HG03442 (cell line): ENCODE results near the gene NABP1.
"Not testable (repeated sequence)": the region's sequence is repeated elsewhere in the genome, so short reads cannot be mapped to it uniquely, and the experiment has no call there.

Experiments
- ATAC-seq: cut with Tn5 transposase; IDR thresholded peaks from one replicate; pipeline ENCODE4 v1.9.1; 2021; ENCODE audit warnings: mild to moderate bottlenecking, moderate library complexity; ENCODE audit not compliant: unreplicated experiment

NABP1 gene

GRCh38 chr2:191677646-191678436 lies at the start of gene NABP1:
Gene NABP1 (plus strand): TSS chr2:191678136. CDS start chr2:191678615, 479 bp downstream.
- ATAC-seq: peak; percentile 61

GRCh38 chr2:191629001-191629453 lies 48.9 kb upstream of the NABP1 start:
- no peak for ATAC-seq

- ATAC-seq: no peak
Measured at GRCh38 chr2:191629976-191630712, 47.8 kb upstream of the NABP1 start.

GRCh38 chr2:191631754-191632153 lies 46.2 kb upstream of the NABP1 start:
- ATAC-seq: no peak

- no peak for ATAC-seq
Measured at GRCh38 chr2:191632426-191632825, 45.5 kb upstream of the NABP1 start.

- ATAC-seq: no peak
Measured at GRCh38 chr2:191634791-191635190, 43.1 kb upstream of the NABP1 start.

- ATAC-seq: peak; percentile 79
Measured at GRCh38 chr2:191635333-191636234, 42.4 kb upstream of the NABP1 start.

GRCh38 chr2:191636235-191636543 lies 41.7 kb upstream of the NABP1 start:
- ATAC-seq: no peak

GRCh38 chr2:191636586-191636985 lies 41.4 kb upstream of the NABP1 start:
- no peak for ATAC-seq

GRCh38 chr2:191637182-191638078 lies 40.5 kb upstream of the NABP1 start:
- peak; percentile 75 for ATAC-seq

- peak; percentile 7 for ATAC-seq
Measured at GRCh38 chr2:191638079-191638801, 39.7 kb upstream of the NABP1 start.

- no peak for ATAC-seq
Measured at GRCh38 chr2:191638802-191639172, 39.1 kb upstream of the NABP1 start.

- no peak for ATAC-seq
Measured at GRCh38 chr2:191641609-191642008, 36.3 kb upstream of the NABP1 start.

- ATAC-seq: no peak
Measured at GRCh38 chr2:191642541-191642940, 35.4 kb upstream of the NABP1 start.

- no peak for ATAC-seq
Measured at GRCh38 chr2:191643429-191643828, 34.5 kb upstream of the NABP1 start.

GRCh38 chr2:191644613-191645012 lies 33.3 kb upstream of the NABP1 start:
- ATAC-seq: not testable (repeated sequence)

- no peak for ATAC-seq
Measured at GRCh38 chr2:191645032-191645431, 32.9 kb upstream of the NABP1 start.

GRCh38 chr2:191645434-191646162 lies 32.3 kb upstream of the NABP1 start:
- no peak for ATAC-seq
